ENCODE results near the gene RPL7A. TPM values are rescaled to one million over a fixed set of nuclear protein-coding genes. Genes with fewer than 3 reads are reported as not detected.
A peak's percentile ranks its signal among the peaks of the same experiment; 100 is the strongest.
"Not testable (repeated sequence)": the region's sequence is repeated elsewhere in the genome, so short reads cannot be mapped to it uniquely, and the experiment has no call there.

Gene RPL7A
- total and polyA plus RNA-seq, 5 experiments from 2014 or later = 1,183 to 2,355 (median 1,387) TPM

DNA sequence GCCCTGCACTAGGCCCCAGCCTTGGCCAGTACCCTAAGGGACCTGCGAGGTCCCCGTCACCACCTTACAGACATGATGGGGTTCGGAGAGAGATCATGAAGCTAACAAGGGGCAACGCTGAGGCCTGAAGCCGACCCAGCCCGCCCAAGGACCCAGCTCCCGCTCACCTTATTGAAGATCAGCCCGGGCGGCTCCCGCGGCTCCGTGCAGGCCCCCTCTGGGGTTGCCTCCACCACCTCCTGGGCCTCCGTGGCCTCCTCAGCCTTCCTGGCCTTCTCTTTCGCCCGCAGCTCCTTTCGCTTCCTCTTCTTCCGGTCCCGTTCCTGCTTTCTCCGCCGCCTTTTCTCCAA is 15.7 kb upstream of the RPL7A start:
- H3K4me3 Mint-ChIP-seq = peak overlapping the region in 1 of 10 donors; percentile 24
- peak overlapping the region in 1 of 10 donors; percentile 19 for H3K27ac Mint-ChIP-seq
- peaks cover 15 to 53% (median 39%) of the 10 kb centered on the region in 4 donors for H3K4me1 Mint-ChIP-seq
- ATAC-seq = no peak
- DNase-seq = no peak
- peaks cover 0 to 50% (median 3%) of the 10 kb centered on the region in 3 donors for H3K36me3 Mint-ChIP-seq
- H3K9me3 Mint-ChIP-seq = no peaks in the 10 kb centered on the region
- H3K27me3 Mint-ChIP-seq = no peaks in the 10 kb centered on the region
- POLR2A ChIA-PET = no interaction called here

DNA sequence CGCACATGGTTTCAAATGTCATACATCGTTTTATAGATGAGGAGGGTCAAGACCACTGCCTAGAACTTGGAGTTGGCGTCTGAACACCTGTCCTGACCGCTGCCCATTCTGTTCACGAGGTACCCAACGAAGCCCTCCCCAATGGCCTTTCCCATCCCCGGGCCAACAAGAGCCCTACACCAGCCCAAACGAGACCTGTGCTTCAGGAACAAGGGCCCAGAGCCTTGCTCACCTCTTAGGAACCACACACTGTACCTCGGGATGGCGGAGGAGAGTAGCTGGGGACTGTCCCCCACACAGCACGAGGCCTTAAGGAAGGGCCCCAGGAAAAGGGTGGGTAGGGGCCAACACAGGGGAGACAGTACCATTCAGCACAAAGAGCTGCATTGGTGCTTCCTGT is 15.0 kb upstream of the RPL7A start:
- ATAC-seq = no peak
- POLR2A ChIA-PET = interaction anchor here (0.5 kb wide), 1 partner anchor 683 kb away, joined by 3 read pairs; no protein-coding TSS in a partner anchor
- DNase-seq = no peak
- Mint-ChIP-seq H3K36me3 (peaks cover 0 to 50% (median 3%) of the 10 kb centered on the region in 3 donors), H3K4me3 (peak overlapping the region in 3 of 10 donors; percentile 22 to 45 (median 41)), H3K27me3 (no peaks in the 10 kb centered on the region), H3K4me1 (peaks cover 17 to 53% (median 42%) of the 10 kb centered on the region in 4 donors), H3K9me3 (no peaks in the 10 kb centered on the region), H3K27ac (peak overlapping the region in 3 of 10 donors; percentile 19 to 40 (median 32))

DNA sequence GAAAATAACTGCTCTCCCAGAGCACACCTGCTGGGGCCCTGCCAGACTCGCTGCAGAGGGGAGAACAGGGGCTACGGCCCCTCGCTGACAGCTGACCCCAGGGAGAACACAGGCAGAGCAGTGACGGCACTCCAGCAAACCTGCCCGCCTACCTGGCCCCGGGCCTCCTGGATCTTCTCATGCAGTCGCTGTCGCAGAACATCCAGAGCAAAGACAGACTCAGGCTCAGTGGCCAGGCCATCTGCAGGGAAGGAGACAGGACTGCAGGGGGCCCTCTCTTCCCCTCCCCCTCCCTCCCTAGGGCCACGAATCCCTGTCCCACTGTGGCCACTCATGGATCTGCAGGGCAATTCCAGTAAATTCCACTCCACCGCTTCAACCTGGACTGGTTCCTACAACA is 14.5 kb upstream of the RPL7A start:
- Mint-ChIP-seq H3K9me3 (no peaks in the 10 kb centered on the region), H3K27me3 (no peaks in the 10 kb centered on the region), H3K4me3 (peak overlapping the region in 3 of 10 donors; percentile 22 to 62 (median 41)), H3K4me1 (peaks cover 13 to 48% (median 41%) of the 10 kb centered on the region in 4 donors), H3K36me3 (peaks cover 0 to 50% (median 3%) of the 10 kb centered on the region in 3 donors), H3K27ac (peak overlapping the region in 3 of 10 donors; percentile 14 to 51 (median 19))
- POLR2A ChIA-PET = interaction anchor here (0.5 to 0.7 kb wide), 3 partner anchors 19 to 683 kb away, joined by 3 read pairs; no protein-coding TSS in a partner anchor
- no peak for ATAC-seq
- DNase-seq = no peak

DNA sequence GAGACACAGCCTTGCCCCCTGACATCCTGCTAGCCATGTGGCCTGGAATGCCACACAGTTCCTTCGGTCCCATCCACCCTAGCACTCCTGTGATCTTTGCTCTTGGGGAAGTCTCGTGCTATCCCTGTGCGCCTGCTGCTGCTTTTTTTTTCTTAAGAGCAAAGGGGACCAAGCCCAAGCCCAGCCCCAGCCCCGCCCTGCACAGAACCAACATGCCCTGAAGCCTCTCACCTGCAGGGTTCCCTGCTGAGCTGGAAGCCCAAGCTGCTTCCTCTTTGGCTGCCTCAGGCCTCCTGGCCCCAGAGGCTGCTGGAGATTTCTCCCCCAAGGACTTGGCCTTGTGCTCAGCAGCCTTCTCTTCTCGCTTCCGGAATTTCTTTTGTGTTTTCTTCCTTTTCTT is 13.9 kb upstream of the RPL7A start:
- Mint-ChIP-seq H3K27ac (peak overlapping the region in 4 of 10 donors; percentile 27 to 57 (median 52)), H3K9me3 (no peaks in the 10 kb centered on the region), H3K4me3 (peak overlapping the region in 8 of 10 donors; percentile 8 to 98 (median 56)), H3K27me3 (no peaks in the 10 kb centered on the region), H3K36me3 (peaks cover 0 to 55% (median 3%) of the 10 kb centered on the region in 3 donors), H3K4me1 (peaks cover 12 to 50% (median 44%) of the 10 kb centered on the region in 4 donors)
- DNase-seq (no peak), ATAC-seq (no peak)
- POLR2A ChIA-PET = interaction anchor here (0.6 to 2.2 kb wide), 4 partner anchors 14 to 40 kb away, joined by 3 to 21 read pairs (median 10); partner anchors contain the start of genes MED22, RPL7A, SURF1 and SURF2

DNA sequence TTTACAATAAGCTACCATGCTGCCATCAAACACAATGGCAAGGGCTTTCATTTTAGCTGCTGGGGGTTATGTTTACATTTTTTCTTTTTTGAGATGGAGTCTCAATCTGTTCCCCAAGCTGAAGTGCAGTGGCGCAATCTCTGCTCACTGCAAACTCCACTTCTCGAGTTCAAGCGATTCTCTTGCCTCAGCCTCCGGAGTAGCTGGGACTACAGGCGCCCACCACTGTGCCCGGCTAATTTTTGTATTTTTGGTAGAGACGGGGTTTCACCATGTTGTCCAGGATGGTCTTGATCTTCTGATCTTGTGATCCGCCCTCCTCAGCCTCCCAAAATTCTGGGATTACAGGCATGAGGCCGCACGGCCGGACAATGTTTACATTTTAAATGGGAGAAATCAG is 13.1 kb upstream of the RPL7A start:
- Mint-ChIP-seq H3K27ac (peak overlapping the region in 9 of 10 donors; percentile 89 to 97 (median 95)), H3K4me3 (peak overlapping the region; percentile 90 to 98 (median 96)), H3K36me3 (peaks cover 0 to 57% (median 6%) of the 10 kb centered on the region in 3 donors), H3K4me1 (peaks cover 16 to 55% (median 49%) of the 10 kb centered on the region in 4 donors)
- not testable (repeated sequence) for H3K27me3 Mint-ChIP-seq, H3K9me3 Mint-ChIP-seq, ATAC-seq, DNase-seq
- POLR2A ChIA-PET = interaction anchor here (1.2 to 2.2 kb wide), 4 partner anchors 9 to 42 kb away, joined by 3 to 21 read pairs (median 10); partner anchors contain the start of genes MED22, RPL7A, SURF1 and SURF2

DNA sequence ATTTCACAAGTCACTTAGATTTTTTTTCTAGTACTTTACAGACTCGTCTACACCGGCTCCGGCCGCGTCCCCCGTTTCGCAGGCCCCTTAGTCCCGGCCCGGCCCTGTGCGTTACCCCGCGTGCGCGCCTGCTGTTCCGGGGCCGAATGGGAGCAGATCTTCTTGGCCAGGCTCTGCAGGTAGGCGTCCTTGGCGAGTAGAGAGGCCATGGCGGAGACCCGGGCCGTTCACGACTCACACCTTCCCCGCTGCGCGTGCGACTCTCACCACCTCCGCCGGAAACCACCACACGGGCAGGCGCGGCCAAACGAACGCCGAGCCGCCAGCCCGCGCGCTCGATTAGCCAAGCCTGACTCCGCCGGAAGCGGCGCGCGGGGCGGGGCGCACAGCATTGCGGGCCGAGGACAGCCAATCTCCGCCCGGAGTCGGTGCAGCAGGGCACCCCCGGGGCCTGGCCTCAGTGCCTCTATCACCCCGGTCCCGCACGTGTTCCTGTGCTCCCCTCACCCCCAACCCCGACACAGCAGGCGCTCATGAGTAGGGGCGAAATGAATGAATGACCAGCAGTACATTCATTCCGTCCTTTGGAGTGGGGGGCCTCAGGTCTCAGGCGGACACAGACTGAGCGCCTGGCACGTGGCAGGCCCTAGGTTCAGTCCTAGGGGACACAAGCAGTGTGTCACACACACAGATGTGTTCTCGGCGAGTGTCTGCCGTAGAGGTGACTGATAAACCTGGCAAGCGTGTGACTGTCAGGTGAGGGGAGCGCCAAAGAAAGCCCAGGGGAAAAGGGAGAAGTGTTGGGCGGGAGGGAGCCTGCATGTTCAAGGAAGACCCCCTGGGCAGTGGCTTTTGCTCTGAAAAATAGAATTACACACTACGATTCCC is 11.8 kb upstream of the RPL7A start, which contains the start of gene SURF6:
TSS of gene SURF6 (minus strand) at position 265 of the 888 bp plus-strand sequence. CDS start at position 209, 56 bp downstream.
- Mint-ChIP-seq H3K27ac (peak within 1 kb of the TSS; percentile 89 to 98 (median 96)), H3K4me1 (peaks cover 22 to 65% (median 60%) of the 10 kb centered on the region in 4 donors)

DNA sequence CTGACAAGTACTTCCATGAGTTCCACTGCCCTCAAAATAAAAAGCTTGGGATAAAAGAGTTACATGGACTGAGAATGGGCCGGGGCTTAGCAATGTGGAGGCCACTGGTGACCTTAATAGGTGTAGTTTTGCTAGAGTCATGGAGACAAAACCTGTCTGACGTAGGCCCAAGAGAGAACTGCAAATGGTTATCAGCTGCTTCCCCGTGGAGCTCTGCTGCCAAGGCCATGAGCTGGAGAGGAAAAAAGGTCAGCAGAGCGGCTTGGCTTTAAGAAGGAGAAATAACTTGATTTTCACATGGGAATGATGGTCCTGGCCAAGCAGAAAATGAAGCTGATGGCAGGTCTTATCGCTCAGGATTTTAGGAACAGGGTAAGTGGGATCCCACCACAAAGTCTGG is 8.4 kb upstream of the RPL7A start:
- Mint-ChIP-seq H3K27ac (peak overlapping the region in 8 of 10 donors; percentile 20 to 88 (median 74)), H3K9me3 (no peaks in the 10 kb centered on the region), H3K4me1 (peaks cover 22 to 72% (median 52%) of the 10 kb centered on the region in 4 donors), H3K4me3 (peak overlapping the region in 4 of 10 donors; percentile 29 to 57 (median 33)), H3K27me3 (no peaks in the 10 kb centered on the region), H3K36me3 (peaks cover 0 to 45% (median 5%) of the 10 kb centered on the region in 3 donors)
- ATAC-seq = no peak
- no peak for DNase-seq
- POLR2A ChIA-PET = interaction anchor here (0.6 to 2.1 kb wide), 5 partner anchors 9 to 1014 kb away, joined by 5 to 11 read pairs (median 6); partner anchors contain the start of genes GTF3C5, MED22, RPL7A and SURF1

More for the DNA sequence above, 11.8 kb upstream of the RPL7A start, which contains the start of gene SURF6:
- peak within 1 kb of the TSS; percentile 90 to 98 (median 96) for H3K4me3 Mint-ChIP-seq
- no peaks in the 10 kb centered on the region for H3K27me3 Mint-ChIP-seq
- H3K9me3 Mint-ChIP-seq = no peaks in the 10 kb centered on the region
- ATAC-seq (peak; percentile 93 to 95), DNase-seq (peak; percentile 88 to 94 (median 92))
- POLR2A ChIA-PET = interaction anchor here (0.7 to 2.2 kb wide), 6 partner anchors 12 to 149 kb away, joined by 3 to 21 read pairs (median 4); partner anchors contain the start of genes MED22, RPL7A, SURF1 and SURF2
- peaks cover 0 to 54% (median 7%) of the 10 kb centered on the region in 3 donors for H3K36me3 Mint-ChIP-seq

DNA sequence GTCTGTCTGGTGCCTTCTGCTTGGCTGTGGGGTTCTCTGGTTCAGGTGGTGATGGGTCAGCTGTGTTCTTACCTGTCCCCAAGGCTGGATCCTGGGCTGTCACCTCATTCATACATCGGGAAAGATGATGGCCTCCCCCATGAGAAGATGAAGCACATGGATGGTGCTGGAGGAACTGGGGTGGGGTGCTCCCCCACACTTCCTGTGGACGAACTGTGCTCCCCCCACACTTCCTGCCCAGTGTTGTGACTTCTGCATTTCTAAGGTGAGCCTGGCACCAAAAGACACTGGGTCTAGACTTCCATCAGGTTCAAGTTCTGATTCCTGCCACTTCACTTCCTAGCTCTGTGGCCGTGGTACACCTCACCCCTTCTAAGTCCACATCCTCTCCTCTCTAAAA is 7.8 kb upstream of the RPL7A start:
- no peaks in the 10 kb centered on the region for H3K9me3 Mint-ChIP-seq
- DNase-seq (no peak), ATAC-seq (no peak)
- peak overlapping the region; percentile 67 to 93 (median 84) for H3K27ac Mint-ChIP-seq
- H3K27me3 Mint-ChIP-seq = no peaks in the 10 kb centered on the region
- peaks cover 0 to 49% (median 5%) of the 10 kb centered on the region in 3 donors for H3K36me3 Mint-ChIP-seq
- H3K4me3 Mint-ChIP-seq = peak overlapping the region in 5 of 10 donors; percentile 30 to 72 (median 63)
- peaks cover 22 to 66% (median 49%) of the 10 kb centered on the region in 4 donors for H3K4me1 Mint-ChIP-seq
- POLR2A ChIA-PET = interaction anchor here (1.3 to 2.1 kb wide), 4 partner anchors 9 to 310 kb away, joined by 5 to 11 read pairs (median 8); partner anchors contain the start of genes GTF3C5, MED22, RPL7A and SURF1

DNA sequence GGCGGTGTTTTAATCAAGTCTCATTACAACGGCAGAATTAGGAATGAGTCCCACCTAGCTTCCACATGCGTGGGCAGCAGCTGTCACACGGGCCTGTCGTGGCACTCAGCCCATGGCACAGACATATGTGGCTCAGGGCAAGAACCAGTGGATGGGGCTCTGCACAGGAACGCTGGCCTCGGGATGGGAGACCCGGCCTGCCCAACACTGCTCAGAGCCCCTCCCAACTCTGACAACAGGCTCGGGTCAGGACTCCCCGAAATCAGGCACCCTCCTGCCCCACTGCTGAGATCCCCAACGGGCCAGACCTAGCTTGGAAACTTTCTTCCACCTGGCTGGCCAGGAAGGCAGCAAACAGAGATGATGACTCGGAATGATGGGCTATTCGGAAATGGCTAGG is 7.1 kb upstream of the RPL7A start:
- Mint-ChIP-seq H3K9me3 (no peaks in the 10 kb centered on the region), H3K4me1 (peaks cover 20 to 63% (median 45%) of the 10 kb centered on the region in 4 donors), H3K36me3 (peaks cover 0 to 47% (median 5%) of the 10 kb centered on the region in 3 donors), H3K4me3 (peak overlapping the region in 5 of 10 donors; percentile 4 to 72 (median 63)), H3K27me3 (no peaks in the 10 kb centered on the region), H3K27ac (peak overlapping the region; percentile 67 to 93 (median 84))
- DNase-seq (no peak), ATAC-seq (no peak)
- POLR2A ChIA-PET = interaction anchor here (1.3 to 2.1 kb wide), 2 partner anchors 34 to 310 kb away, joined by 5 to 6 read pairs; partner anchors contain the start of gene GTF3C5

DNA sequence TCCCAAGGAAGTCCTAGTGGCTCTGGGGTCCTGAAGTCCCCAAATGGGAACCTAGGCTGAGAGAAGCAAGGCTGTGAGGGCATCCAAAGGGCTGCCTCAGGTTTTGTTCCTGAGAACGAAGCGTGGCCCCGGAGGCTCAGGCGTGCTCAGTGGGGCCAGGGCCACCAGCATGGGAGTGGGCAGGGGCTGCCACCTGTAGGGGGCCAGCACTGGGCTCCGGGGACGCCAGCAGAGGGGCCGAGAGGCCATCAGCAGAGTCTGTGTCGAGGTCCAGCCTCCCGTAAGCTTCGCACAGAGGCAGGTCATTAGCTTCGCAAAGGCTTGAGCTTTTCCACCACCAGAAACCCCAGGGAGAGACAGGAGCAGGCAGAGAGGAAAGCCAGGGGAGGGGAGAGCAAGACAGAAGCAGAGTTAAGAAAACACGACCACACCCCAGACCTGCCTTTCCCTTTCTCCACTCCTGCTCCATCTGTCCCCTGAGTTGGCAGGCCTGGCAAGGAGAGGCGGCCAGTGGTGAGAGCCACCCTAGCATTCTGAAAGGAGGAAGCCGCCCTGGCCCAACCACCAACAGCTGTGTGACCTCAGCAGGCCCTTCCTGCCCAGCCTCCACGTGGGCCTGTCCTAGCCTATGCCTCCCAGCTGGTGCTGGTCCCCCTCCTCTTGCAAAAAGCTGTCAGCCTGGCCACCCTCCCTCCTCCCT is 6.5 kb upstream of the RPL7A start:
- peaks cover 19 to 64% (median 45%) of the 10 kb centered on the region in 4 donors for H3K4me1 Mint-ChIP-seq
- H3K36me3 Mint-ChIP-seq = peaks cover 0 to 48% (median 5%) of the 10 kb centered on the region in 3 donors
- ATAC-seq (no peak), DNase-seq (no peak)
- H3K9me3 Mint-ChIP-seq = no peaks in the 10 kb centered on the region
- peak overlapping the region in 2 of 10 donors; percentile 63 to 72 for H3K4me3 Mint-ChIP-seq
- H3K27ac Mint-ChIP-seq = peak overlapping the region in 5 of 10 donors; percentile 22 to 88 (median 83)
- no peaks in the 10 kb centered on the region for H3K27me3 Mint-ChIP-seq
- POLR2A ChIA-PET = no interaction called here

DNA sequence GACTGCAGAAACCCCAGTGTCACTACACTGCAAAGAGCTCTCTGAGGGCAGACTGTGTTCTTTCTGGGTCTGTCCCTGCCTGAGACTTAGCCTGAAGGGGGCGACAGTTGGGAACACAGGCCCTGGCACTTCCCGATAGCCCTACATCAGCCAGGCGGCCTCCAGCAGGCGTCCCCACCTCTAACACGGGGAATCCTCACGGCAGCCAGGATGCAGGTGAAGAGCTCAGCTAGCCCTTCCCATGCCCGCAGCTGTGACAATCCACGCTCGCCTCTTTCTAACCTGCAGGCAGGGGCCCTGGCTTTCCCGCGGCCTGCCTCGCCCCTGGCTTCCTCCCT is 6.0 kb upstream of the RPL7A start:
- H3K36me3 Mint-ChIP-seq = peaks cover 0 to 48% (median 5%) of the 10 kb centered on the region in 3 donors

More for the DNA sequence above, 6.0 kb upstream of the RPL7A start:
- Mint-ChIP-seq H3K9me3 (no peaks in the 10 kb centered on the region), H3K4me3 (peak overlapping the region in 2 of 10 donors; percentile 39 to 63), H3K27ac (peak overlapping the region in 2 of 10 donors; percentile 22 to 56), H3K4me1 (peaks cover 21 to 64% (median 48%) of the 10 kb centered on the region in 4 donors), H3K27me3 (no peaks in the 10 kb centered on the region)
- POLR2A ChIA-PET = no interaction called here
- DNase-seq = no peak
- no peak for ATAC-seq
